Brain pericyte (primary cell): Measurements from ENCODE around the gene DPP7.

Experiments used
- DNase-seq: peaks from one replicate; pipeline ENCODE4 v3.0.0-alpha.2; 2012; ENCODE audit warnings: low read depth, low spot score

The DPP7 gene

DNA sequence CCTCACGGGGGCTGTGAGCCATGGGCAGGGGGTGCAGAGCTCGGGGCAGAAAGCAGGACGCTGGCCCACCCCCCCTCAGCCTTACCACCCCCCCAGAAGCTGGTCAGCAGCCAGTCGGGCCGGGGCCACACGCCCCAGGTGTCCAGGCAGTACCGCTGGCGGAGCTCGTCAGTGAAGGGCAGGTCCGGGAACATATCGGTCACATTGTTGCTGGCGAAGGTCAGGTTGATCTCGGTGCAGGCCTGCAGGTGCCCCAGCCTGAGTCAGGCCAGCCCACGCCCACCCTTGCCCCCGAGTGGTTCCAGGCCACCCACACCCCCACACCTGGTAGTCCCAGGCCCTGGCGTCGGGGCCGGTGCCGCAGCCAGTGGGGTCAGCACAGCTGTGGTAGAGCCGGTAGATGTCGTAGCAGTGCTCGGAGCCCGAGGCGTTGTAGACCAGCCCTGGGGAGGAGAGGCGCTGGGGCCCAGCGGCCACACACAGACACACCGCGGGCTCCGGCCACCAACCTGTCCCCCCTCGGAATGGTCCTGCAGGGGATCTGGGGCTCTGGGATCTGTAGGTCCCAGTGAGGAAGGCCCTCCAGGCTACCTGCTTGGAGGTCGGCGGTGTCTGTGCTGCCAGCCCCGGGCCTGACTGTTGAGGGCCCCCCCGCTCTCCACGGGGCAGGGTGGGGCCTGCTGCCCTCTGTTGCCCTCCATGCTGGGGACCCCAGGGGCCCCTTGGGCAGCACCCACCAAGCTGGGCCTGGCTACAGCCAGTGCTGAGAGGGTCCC is 2.6 kb downstream of the DPP7 start:
- DNase-seq: no peak

DNA sequence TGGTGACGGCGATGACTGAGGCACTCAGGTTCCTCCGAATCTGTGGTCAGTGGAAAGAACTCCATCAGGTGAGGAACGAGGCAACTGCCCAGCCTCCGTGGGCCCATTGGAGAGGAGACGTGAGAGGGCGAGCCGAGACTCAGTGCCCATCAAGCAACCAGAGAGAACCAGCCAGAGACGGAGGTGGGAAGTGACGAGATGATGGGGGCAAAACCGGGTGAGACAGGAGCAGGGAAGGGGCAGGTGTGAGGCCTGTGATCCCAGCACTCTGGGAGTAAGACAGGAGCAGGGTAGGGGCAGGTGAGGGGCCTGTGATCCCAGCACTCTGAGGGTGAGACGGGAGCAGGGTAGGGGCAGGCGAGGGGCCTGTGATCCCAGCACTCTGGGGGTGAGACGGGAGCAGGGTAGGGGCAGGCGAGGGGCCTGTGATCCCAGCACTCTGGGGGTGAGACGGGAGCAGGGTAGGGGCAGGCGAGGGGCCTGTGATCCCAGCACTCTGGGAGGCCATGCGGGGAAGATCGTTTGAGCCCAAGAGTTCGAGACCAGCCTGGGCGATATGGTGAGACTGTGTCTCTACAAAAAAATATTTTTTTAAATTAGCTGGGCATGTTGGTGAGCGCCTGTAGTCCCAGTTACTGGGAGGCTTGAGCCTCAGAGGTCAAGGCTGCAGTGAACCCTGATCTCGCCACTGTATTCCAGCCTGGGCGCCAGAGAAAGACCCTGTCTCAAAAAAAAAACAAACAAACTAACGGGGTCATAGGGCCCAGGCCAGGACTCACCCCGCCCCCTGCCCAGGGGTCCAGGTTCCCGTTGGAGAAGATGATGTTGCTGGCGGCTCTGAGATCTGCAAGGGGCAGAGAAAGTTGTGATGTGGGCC is 3.4 kb downstream of the DPP7 start:
- no peak for DNase-seq

DNA sequence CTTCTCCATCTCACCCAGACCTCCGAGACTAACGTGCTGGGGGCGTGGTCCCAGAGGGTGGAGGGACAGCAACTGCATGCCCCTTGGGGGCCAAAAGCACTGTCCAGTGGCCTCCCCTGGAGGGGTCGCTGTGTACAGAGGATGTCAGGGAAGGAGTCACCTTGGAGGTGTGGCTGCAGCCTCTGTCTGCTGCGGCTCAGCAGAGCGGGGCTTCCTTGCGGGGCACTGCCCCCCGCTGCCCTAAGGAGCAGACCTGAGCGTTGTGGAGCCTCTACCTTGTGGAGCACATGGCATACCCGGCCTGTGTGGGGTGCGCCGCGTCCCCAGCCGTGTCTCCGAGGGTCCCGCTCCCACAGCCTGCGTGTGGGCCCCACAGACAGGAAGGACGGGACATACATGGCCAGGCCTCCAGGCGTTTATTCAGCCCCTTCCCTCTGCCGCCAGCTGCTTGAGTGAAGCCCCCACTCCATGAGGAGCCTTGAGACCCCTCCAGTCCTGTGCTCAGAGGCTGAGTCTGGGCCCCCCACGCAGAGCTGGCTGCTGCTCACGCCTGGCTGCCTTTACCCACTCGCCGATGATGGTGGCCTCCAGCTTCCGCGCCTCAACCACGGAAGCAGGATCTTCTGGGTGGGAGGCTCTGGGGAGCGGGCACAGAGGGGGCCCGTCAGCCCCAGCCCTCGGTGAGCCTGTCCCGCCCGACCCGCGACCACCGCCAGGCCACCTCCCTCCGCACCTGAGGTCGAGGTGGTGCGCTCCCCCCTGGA is 4.2 kb downstream of the DPP7 start:
- DNase-seq: no peak

DNA sequence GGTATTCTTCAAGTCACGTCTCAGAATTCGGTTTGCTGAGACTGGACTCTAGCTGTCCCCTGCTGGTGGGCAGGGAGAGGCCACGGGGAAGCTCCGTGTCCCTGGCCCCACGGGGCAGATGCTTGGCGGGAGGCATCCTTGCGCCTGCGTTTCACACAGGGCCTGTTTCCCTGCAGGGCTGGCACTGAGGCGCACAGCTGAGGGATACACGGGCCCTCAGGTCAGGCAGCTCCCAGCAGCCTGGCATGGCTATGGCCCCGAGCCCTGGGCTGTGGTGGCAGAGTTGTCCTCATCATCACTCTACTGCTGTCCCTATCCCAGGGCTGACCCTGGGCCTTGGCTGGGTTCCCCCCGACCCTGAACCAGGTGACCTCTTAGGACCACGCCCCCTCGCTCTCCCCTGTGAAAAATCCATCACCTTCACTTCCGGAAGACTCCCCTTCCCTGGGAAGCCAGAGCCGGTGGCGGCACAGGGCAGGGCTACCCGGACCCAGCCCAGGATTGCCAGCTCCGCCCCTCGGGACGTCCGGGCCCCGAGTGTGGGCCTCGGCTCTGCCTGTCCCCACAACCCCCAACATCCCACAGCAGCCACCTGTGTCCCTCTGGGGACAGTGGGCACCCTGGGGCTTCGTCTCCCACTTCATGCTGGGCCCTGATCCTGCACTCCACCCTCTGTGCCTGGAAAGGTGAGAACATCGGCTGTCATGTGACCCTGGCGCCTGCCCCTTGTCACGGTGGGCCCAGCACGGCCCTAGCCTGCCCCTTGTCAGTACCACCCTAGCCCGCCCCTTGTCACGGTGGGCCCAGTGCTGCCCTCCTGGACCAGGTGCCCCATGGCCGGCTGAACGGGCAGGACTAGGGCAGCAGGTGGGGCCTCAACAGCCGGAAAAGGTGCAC is 5.0 kb downstream of the DPP7 start:
- DNase-seq: no peak

DNA sequence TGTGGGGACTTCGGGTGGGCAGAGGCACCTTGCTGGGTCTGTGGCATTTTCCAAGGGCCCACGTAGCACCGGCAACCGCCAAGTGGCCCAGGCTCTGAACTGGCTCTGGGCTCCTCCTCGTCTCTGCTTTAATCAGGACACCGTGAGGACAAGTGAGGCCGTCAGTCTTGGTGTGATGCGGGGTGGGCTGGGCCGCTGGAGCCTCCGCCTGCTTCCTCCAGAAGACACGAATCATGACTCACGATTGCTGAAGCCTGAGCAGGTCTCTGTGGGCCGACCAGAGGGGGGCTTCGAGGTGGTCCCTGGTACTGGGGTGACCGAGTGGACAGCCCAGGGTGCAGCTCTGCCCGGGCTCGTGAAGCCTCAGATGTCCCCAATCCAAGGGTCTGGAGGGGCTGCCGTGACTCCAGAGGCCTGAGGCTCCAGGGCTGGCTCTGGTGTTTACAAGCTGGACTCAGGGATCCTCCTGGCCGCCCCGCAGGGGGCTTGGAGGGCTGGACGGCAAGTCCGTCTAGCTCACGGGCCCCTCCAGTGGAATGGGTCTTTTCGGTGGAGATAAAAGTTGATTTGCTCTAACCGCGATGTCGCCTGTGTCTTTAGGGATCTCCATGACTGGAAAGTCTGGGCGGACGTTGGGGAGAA is 5.8 kb downstream of the DPP7 start:
- no peak for DNase-seq

DNA sequence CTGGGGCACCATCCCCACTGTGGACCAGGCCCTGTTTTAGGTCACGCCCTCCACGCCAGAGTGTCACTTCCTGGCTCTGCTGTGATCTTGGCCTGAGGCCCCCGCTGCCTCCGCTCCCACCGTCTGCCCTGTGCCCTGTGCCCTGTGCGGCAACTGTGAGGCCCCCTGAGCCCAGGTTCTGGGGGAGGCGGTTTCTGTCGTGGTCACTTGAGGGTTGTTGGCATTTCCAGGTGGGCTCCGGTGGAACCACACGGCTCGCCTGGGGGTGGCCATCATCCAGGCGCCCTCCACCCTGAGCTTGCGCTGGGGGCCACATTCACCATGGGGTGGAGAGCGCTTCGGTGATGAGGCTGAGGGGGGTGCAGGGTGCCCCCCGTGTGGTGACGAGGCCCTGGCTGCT is 6.6 kb downstream of the DPP7 start:
- DNase-seq: no peak

DNA sequence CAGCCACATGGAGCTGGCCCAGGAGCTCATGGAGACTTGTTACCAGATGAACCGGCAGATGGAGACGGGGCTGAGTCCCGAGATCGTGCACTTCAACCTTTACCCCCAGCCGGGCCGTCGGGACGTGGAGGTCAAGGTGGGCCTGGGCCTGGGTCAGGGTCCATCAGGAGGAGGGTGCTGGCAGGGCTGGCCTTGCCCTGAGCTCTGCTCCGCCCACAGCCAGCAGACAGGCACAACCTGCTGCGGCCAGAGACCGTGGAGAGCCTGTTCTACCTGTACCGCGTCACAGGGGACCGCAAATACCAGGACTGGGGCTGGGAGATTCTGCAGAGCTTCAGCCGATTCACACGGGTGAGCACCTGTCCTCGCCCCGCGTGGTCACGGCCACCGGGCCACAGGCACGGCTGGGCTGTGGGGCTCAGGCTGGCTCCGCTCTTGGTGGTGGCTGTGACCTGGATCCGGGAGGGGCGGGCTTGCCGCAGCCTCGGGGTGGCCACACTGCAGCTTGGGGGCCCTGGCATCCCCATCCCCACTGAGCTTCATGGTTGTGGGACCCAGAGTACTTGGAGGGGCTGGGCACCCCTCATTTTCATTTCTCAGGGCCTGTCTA is 7.1 kb downstream of the DPP7 start:
- DNase-seq: no peak

DNA sequence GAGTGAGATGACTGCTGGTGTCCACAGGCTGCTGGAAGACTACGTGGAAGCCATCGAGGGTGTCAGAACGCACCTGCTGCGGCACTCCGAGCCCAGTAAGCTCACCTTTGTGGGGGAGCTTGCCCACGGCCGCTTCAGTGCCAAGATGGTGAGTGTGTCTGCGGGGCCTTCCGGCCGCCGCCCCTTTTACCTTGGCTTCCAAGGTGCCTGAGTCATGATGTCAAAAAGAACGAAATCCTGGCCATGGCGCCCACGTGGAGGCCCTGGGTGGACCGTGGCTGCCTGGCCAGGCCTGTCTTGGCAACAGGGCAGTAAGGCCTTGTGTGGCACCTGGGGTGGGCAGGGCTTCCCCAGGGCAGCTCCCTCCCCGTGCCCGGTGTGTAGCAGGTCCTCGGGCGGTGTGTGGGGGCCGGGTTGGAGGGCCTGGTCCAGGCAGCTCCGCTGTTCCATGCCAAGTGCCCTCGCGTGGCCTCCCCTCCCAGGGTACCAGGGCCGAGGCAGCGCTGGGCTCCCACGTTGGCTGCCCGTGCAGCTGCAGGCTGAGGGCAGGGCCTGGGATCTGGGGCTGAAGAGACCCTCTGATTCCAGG is 7.8 kb downstream of the DPP7 start:
- no peak for DNase-seq

DNA sequence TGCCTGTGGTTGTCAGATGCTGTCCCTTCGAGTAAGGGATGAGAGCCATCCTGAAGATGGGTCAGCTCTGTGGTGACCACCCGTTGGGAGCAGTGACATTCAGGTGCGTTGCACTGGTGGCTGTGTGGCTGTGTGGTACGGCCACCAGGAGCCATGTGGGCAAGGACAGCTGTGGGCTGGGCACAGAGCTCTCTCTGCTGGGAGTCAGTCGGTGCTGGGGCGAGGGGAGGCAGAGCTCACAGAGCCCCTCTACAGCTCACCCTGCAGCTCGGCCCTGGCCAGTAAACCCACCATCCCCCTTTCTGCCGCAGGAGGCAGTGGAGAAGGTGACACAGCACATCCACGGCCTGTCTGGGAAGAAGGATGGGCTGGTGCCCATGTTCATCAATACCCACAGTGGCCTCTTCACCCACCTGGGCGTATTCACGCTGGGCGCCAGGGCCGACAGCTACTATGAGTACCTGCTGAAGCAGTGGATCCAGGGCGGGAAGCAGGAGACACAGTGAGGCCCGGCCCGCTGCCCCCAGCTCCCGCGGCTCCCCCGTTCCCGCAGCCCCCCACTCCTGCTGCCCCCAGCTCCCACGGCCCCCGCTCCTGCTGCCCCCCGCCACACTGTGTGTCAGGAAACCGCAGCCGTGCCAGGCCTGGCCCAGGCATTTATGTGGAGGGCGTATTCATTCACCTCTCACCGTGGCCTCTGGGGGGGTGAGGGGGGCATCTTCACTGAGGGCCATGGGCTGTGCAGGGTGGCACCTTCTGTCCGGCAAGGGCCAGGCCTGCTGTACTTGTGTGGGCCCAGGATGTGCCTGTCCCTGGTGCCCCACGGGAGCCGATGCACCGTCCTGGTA is 8.5 kb downstream of the DPP7 start:
- no peak for DNase-seq

DNA sequence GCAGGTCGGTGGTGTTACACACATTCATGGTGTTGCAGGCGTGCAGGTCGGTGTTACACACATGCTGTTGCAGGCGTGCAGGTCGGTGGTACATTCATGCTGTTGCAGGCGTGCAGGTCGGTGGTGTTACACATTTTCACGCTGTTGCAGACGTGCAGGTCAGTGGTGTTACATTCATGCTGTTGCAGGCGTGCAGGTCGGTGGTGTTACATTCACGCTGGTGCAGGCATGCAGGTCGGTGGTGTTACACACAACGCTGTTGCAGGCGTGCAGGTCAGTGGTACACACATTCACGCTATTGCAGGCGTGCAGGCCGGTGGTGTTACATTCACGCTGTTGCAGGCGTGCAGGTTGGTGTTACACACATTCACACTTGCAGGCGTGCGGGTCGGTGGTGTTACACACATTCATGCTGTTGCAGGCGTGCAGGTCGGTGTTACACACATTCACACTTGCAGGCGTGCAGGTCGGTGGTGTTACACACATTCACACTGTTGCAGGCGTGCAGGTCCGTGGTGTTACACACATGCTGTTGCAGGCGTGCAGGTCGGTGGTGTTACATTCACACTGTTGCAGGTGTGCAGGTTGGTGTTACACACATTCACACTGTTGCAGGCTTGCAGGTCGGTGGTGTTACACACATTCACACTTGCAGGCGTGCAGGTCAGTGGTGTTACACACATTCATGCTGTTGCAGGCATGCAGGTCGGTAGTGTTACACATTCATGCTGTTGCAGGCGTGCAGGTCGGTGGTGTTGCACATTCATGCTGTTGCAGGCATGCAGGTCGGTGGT is 11.1 kb downstream of the DPP7 start:
- no peak for DNase-seq

DNA sequence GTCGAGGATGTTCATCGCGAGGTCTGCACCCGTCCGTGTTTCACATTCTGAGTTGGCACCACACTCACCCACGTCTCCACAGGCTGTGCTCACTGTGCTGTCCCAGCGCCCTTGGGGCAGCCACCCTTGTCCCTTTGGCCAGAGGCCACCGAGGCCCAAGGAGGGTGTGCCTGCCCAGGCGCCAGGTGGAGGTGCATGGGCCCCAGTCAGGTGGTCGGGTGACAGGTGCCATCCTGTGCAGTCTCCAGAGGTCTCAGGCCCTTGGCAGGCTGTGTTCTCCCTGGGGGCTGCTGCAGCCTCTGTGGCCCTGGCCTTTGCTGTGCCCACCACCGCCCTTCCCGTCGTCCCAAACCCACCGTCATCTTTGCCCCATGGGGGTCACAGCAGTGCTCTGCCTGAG is 15.3 kb downstream of the DPP7 start:
- no peak for DNase-seq

DNA sequence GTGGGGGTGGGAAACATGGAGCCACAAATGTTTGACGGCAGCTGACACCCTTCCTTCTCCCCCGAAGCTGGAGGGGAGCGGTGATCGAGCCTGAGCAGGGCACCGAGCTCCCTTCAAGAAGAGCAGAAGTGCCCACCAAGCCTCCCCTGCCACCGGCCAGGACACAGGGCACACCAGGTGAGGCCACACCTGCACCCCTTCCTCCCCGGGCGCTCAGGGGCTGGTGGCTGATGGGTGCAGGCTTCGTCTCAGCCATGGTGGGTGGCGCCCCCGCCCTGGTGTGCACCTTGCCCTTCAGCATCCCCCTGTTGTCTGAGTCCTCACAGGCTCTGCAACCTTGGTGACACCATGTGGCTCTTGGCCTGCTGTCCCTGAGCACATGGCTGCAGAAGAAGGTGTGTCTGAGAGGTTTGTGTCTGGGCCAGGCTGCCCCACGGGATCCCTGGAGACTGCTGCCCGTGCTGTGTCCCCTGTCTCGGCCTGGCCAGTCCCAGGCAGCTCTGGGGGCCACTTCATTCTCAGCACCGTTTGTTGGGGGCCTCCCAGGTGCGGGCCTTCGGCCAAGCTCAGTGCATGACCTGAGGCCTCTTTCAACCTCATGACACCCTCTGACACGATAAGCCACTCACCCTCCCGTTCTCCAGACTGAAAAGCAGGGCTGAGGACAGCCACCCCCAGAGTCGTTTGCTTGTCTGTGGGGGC is 16.6 kb downstream of the DPP7 start:
- DNase-seq: no peak

DNA sequence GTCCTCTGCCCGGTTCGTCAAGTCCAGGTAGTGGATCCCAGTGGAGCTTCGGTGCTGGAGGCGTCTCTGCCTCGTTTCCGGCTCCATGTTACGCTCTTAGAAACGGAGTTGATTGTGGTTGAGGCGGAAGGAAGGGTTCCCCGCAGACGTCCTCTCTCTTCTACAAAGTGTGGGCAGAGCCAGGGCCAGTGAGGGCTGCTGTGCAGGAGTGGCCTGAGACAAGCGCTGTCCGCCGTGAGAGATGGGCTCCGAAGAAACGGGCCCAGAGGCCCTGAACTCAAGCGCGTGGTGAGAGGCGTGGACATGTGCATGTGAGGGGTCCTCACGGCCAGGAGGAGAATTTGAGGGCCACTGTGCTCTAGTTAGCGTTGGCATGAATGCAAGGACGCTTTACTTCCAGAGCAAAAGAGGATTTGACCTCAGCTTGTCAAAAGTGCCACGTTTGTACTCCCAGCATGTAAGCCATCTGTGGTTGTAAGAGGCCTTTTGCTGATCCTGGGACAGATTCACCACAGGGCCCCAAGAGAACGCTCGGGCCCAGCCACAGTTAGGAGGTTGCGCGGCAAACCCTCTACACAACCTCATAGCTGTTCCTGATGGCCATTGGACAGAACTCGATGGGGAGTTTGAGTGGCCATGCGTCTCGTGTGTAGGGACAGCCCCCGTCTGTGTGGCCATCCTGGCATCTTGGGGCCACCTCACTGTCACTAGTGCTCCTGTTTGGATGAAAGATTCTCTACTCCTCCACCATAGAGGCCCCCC is 17.6 kb downstream of the DPP7 start:
- no peak for DNase-seq

DNA sequence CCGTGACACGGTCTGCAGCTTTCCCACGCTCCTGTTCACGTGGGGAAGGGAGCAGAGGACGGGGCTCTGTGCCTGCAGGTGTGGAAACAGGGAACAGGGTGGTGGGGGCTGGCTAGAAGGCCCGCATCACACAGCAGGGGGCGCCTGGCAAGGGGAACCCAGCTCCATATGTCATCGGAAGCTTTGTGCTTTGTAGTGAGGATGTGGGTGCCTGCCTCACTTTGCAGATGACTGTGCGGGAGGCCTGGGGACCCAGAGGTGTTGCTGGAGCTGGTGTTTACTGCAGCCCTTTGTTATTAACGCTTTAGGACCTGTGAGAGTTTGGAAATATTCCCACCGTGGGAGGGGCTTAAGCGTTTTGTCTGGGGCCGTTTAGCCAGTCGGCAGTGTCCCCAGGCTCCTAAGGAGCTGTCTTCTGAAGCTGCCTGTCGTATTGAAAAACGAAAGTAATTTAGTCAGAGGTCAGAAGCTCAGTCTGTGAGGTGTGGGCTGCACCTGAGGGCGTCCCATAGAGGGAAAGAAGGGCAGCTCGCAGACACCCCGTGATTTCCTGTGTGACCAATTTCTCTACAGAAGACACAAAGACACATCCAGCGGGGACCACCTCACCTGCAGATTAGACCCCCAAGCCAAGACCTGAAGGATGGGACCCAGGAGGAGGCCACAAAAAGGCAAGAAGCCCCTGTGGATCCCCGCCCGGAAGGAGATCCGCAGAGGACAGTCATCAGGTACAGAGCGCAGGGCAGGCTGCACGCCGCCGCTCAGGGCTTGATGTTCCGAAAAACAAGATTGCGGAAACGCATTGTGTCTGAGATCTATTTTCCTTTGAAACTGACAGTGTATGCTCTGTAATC is 18.6 kb downstream of the DPP7 start:
- DNase-seq: no peak

DNA sequence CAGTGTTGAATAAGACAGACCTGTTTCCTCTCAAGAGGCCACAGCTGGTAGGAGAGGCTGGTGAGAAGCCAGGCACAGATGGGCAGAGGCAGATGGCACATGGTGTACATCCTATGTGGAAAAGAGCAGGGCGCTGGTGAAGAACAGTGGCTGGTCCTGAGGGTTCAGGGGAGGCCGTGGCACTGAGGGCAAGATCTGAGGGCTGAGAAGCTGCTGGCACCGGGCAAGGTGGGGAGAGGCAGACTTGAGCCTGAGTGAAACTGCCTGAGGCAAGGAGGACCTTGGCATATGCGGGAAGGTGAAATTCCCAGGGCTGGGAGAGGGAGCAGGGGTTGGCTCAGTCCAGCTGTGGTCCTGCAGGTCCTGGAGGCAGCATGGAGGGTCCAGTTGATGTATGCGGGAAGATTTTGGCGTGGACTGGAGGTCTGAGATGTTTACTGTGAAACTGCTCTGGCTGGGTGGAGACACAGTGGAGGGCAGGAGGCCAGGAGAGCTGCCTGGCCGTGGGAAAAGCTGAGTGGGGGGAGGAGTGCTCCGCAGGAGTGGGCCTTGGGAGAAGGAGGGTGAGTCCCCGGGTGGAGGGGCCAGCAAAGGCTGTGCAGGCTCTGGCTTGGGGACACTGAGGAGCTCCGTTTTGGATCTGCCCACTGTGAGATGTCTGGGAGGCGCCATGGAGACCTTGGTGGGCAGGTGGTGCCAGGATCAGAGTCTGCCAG is 25.1 kb downstream of the DPP7 start:
- DNase-seq: no peak
